Ishikawa (cell line): Measurements from ENCODE around the gene TNP2.

Experiments
- CEBPB ChIP-seq: IDR thresholded peaks from 2 replicates; pipeline ENCODE4 v1.6.1; 2012
- CREB1 ChIP-seq: IDR thresholded peaks from 2 replicates; pipeline ENCODE4 v1.6.1; 2012; ENCODE audit warnings: low read depth
- EGR1 ChIP-seq: IDR thresholded peaks from 2 replicates; pipeline ENCODE4 v1.6.1; 2012
- EP300 ChIP-seq: IDR thresholded peaks from 2 replicates; pipeline ENCODE4 v1.6.1; 2012; ENCODE audit warnings: borderline replicate concordance
- FOXM1 ChIP-seq: IDR thresholded peaks from 2 replicates; pipeline ENCODE4 v1.6.1; 2012; ENCODE audit warnings: low read depth, borderline replicate concordance
- NFIC ChIP-seq: IDR thresholded peaks from 2 replicates; pipeline ENCODE4 v1.6.1; 2012
- RAD21 ChIP-seq: IDR thresholded peaks from 2 replicates; pipeline ENCODE4 v1.6.1; 2012; ENCODE audit warnings: low read depth
- TAF1 ChIP-seq: IDR thresholded peaks from 2 replicates; pipeline ENCODE4 v1.6.1; 2012; ENCODE audit warnings: low read depth, mild to moderate bottlenecking
- TCF12 ChIP-seq: IDR thresholded peaks from 2 replicates; pipeline ENCODE4 v1.6.1; 2012; ENCODE audit warnings: low read depth
- TEAD4 ChIP-seq: IDR thresholded peaks from 2 replicates; pipeline ENCODE4 v1.6.1; 2012
- YY1 ChIP-seq: IDR thresholded peaks from 2 replicates; pipeline ENCODE4 v1.6.1; 2012; ENCODE audit warnings: low read depth
- ZBTB7A ChIP-seq: IDR thresholded peaks from 2 replicates; pipeline ENCODE4 v1.6.1; 2012; ENCODE audit warnings: low read depth
- TF ChIP-seq, protein P1 (sequence below): IDR thresholded peaks from 2 replicates; pipeline ENCODE4 v1.6.1; 2012
- TF ChIP-seq, protein P2 (sequence below): IDR thresholded peaks from 2 replicates; pipeline ENCODE4 v1.6.1; 2012
- TF ChIP-seq, protein P3 (sequence below): IDR thresholded peaks from 2 replicates; pipeline ENCODE4 v1.6.1; 2012; ENCODE audit warnings: low read depth, mild to moderate bottlenecking

Gene TNP2

DNA sequence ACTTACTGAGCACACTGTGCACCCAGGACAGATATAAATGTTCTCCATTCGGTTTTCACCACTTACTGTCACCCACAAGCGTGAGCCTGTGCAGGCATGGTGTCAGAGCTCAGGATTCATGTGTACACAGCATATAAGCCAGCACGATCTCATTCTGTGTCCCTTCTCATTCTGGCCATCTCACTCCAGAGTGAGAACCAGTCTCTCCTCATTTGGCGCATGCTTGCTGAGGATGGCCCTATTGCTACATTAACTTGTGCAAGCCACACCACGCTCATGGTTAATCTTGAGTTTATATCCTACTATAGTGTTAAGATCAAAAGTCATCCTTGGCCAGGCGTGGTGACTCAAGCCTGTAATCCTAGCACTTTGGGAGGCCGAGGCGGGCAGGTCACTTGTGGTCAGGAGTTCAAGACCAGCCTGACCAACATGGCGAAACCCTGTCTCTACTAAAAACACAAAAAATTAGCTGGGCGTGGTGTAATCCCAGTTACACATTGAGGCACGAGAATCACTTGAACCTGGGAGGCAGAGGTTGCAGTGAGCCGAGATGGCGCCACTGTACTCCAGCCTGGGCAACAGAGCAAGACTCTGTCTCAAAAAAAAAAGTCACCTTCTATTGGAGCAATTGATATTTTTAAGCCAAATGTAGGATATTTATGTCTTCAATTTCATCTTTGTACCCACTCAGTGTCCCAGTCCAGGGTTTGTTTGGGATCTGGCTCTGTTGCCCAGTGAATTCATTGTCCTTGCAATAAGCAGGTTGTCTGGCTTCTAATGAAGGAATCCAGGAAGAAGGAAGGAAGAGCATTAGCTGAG, 34.0 kb downstream of the TNP2 start:
- TF ChIP-seq EGR1 (no peak), CEBPB (no peak), RAD21 (no peak), FOXM1 (no peak), TAF1 (no peak), EP300 (no peak), YY1 (no peak), NFIC (no peak), ZBTB7A (no peak), CREB1 (no peak), TEAD4 (no peak), TCF12 (no peak)
- TF ChIP-seq, protein P1, sequence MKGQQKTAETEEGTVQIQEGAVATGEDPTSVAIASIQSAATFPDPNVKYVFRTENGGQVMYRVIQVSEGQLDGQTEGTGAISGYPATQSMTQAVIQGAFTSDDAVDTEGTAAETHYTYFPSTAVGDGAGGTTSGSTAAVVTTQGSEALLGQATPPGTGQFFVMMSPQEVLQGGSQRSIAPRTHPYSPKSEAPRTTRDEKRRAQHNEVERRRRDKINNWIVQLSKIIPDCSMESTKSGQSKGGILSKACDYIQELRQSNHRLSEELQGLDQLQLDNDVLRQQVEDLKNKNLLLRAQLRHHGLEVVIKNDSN = no peak
- TF ChIP-seq, protein P2, sequence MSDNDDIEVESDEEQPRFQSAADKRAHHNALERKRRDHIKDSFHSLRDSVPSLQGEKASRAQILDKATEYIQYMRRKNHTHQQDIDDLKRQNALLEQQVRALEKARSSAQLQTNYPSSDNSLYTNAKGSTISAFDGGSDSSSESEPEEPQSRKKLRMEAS = no peak
- TF ChIP-seq, protein P3, sequence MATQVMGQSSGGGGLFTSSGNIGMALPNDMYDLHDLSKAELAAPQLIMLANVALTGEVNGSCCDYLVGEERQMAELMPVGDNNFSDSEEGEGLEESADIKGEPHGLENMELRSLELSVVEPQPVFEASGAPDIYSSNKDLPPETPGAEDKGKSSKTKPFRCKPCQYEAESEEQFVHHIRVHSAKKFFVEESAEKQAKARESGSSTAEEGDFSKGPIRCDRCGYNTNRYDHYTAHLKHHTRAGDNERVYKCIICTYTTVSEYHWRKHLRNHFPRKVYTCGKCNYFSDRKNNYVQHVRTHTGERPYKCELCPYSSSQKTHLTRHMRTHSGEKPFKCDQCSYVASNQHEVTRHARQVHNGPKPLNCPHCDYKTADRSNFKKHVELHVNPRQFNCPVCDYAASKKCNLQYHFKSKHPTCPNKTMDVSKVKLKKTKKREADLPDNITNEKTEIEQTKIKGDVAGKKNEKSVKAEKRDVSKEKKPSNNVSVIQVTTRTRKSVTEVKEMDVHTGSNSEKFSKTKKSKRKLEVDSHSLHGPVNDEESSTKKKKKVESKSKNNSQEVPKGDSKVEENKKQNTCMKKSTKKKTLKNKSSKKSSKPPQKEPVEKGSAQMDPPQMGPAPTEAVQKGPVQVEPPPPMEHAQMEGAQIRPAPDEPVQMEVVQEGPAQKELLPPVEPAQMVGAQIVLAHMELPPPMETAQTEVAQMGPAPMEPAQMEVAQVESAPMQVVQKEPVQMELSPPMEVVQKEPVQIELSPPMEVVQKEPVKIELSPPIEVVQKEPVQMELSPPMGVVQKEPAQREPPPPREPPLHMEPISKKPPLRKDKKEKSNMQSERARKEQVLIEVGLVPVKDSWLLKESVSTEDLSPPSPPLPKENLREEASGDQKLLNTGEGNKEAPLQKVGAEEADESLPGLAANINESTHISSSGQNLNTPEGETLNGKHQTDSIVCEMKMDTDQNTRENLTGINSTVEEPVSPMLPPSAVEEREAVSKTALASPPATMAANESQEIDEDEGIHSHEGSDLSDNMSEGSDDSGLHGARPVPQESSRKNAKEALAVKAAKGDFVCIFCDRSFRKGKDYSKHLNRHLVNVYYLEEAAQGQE = no peak

DNA sequence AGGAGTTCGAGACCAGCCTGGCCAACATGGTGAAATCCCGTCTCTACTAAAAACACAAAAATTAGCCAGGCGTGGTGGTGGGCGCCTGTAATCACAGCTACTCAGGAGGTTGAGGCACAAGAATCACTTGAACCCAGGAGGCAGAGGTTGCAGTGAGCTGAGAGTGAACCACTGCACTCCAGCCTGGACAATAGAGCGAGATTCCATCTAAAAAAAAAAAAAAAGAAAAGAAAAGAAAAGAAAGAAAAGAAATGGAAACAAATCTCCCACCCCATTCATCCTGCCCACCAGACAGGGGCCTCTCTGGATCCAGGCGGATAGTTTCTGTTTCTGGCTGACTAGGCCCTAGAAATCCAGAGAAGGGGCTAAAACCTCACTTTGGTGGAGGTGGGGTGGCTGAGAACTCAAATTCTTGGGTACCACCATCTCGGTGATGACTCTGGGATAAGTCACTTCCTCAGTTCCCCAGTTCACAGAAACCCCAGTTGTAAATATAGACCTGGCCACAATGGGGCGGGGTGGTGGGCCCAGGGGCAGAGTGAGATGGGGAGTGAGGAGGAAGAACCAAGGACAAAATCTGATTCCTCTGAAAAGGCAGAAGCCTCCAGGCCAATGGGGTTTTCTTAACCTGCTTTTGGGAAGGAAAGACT, 35.3 kb downstream of the TNP2 start:
- TF ChIP-seq, protein P2 = no peak
- TF ChIP-seq, protein P3 = no peak

DNA sequence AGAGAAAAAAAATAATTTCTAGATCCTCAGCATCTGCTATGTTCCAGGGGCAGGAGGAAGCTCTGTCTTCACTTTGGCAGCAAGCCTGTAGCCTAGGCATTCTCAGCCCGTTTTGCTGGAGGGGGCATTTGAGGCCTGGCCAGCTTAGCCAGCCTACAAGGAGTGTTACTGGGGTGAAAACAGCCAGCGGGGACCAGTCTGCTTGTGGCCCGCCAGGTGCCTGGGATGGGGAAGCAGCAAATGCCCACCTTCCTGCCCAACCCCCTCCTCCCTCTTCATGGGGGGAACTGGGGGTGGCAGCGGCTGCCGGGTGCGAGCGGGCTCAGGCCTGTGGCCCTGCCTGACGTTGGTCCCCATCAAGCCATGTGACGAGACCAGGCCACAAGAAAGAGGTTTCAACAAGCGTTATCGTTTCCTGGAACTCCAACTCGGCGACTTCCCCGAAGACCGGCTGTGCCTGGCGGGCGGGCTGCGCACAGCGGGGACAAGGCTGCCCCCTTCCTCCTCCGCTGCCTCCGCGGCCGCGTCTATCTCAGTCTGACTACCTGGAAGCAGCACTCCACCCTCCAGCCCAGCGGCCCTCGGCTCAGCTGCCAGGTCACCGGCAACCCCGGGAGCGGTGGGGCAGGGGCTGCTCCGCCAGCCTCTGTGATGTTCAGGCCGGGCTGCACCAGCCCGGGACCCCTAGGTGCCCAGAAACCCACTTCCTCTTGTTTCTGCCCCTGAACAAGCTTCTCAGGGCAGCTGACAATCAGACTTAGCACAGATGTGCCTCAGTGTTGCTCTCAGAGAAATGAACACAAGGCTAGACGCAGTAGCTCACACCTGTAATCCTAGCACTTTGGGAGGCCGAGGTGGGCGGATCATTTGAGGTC, 36.0 kb downstream of the TNP2 start:
- TF ChIP-seq, protein P3 = no peak
- TF ChIP-seq CEBPB (no peak), TAF1 (no peak), TEAD4 (no peak), RAD21 (no peak), NFIC (no peak), EGR1 (no peak), TCF12 (no peak), ZBTB7A (no peak), CREB1 (no peak), FOXM1 (no peak), YY1 (no peak), EP300 (no peak)
- TF ChIP-seq, protein P1 = no peak
- TF ChIP-seq, protein P2 = no peak
